Liver (tissue), 9 donors: Measurements from ENCODE around the gene LRRN4CL. TPM values are rescaled to one million over a fixed set of nuclear protein-coding genes. Genes with fewer than 3 reads are reported as not detected.

Source experiments
- DNase-seq: peaks from one replicate; pipeline ENCODE4 v3.0.0-alpha.2; 2017; ENCODE audit warnings: low spot score
- H3K27ac ChIP-seq, 2 donors: one replicate each; pipeline ENCODE4 v1.7.0; 2013; ENCODE audit warnings: inconsistent platforms in 2 of 2, low read length in 2 of 2, control low read depth in 1 of 2, low read depth in 1 of 2, mild to moderate bottlenecking in 1 of 2
- H3K27me3 ChIP-seq, 4 donors: one replicate each; pipeline versions ENCODE4 v1.6.1 to v1.7.0; 2013; ENCODE audit warnings: low read length in 3 of 4, inconsistent platforms in 1 of 4, mild to moderate bottlenecking in 1 of 4, moderate library complexity in 1 of 4; ENCODE audit not compliant: control insufficient read depth in 4 of 4, insufficient read depth in 4 of 4
- H3K36me3 ChIP-seq, 4 donors: one replicate each; pipeline versions ENCODE4 v1.6.1 to v1.7.0; 2013; ENCODE audit warnings: low read length in 3 of 4, mild to moderate bottlenecking in 3 of 4, low read depth in 1 of 4, moderate library complexity in 1 of 4; ENCODE audit not compliant: control insufficient read depth in 4 of 4, insufficient read depth in 3 of 4
- H3K4me1 ChIP-seq, 4 donors: one replicate each; pipeline versions ENCODE4 v1.6.1 to v1.7.0; 2013; ENCODE audit warnings: low read length in 3 of 4, mild to moderate bottlenecking in 3 of 4, moderate library complexity in 1 of 4; ENCODE audit not compliant: control insufficient read depth in 4 of 4, insufficient read depth in 4 of 4
- H3K4me3 ChIP-seq, 3 donors: one replicate each; pipeline versions ENCODE4 v1.6.1 to v1.7.0; 2013; ENCODE audit warnings: low read length in 3 of 3, control low read depth in 1 of 3, low read depth in 1 of 3, mild to moderate bottlenecking in 1 of 3
- H3K9ac ChIP-seq, 2 donors: one replicate each; pipeline ENCODE4 v1.7.0; 2013; ENCODE audit warnings: low read length in 2 of 2, mild to moderate bottlenecking in 2 of 2, moderate library complexity in 2 of 2, control low read depth in 1 of 2, low read depth in 1 of 2
- H3K9me3 ChIP-seq, 4 donors: one replicate each; pipeline versions ENCODE4 v1.6.1 to v1.7.0; 2013; ENCODE audit warnings: low read length in 3 of 4; ENCODE audit not compliant: control insufficient read depth in 4 of 4
- ATF3 ChIP-seq: IDR thresholded peaks from 2 replicates; pipeline ENCODE4 v1.6.1; 2016; ENCODE audit warnings: antibody characterized with exemption
- EGR1 ChIP-seq, 2 donors: IDR thresholded peaks; 2 replicates each; pipeline ENCODE4 v1.6.1; 2016 to 2018; ENCODE audit warnings: antibody characterized with exemption in 2 of 2, low read depth in 2 of 2
- FOXA1 ChIP-seq: IDR thresholded peaks from 2 replicates; pipeline ENCODE4 v1.6.1; 2016; ENCODE audit warnings: antibody characterized with exemption
- FOXA2 ChIP-seq: IDR thresholded peaks from 2 replicates; pipeline ENCODE4 v1.6.1; 2016; ENCODE audit warnings: antibody characterized with exemption
- GABPA ChIP-seq, 2 donors: IDR thresholded peaks in 1 of 2; conservative IDR thresholded peaks in 1 of 2; 2 replicates each; pipeline ENCODE4 v1.6.1; 2016; ENCODE audit warnings: antibody characterized with exemption in 2 of 2, mild to moderate bottlenecking in 1 of 2, moderate library complexity in 1 of 2
- HNF4G ChIP-seq: IDR thresholded peaks from 2 replicates; pipeline ENCODE4 v1.6.1; 2016; ENCODE audit warnings: antibody characterized with exemption
- JUND ChIP-seq, 2 donors: IDR thresholded peaks; 2 replicates each; pipeline ENCODE4 v1.6.1; 2016; ENCODE audit warnings: antibody characterized with exemption in 2 of 2
- NR2F2 ChIP-seq: IDR thresholded peaks from 2 replicates; pipeline ENCODE4 v1.6.1; 2016; ENCODE audit warnings: antibody characterized with exemption
- RXRA ChIP-seq, 2 donors: IDR thresholded peaks; 2 replicates each; pipeline ENCODE4 v1.6.1; 2017 to 2018; ENCODE audit warnings: antibody characterized with exemption in 2 of 2, mild to moderate bottlenecking in 1 of 2
- SP1 ChIP-seq: IDR thresholded peaks from 2 replicates; pipeline ENCODE4 v1.6.1; 2018; ENCODE audit warnings: antibody characterized with exemption, mild to moderate bottlenecking
- TAF1 ChIP-seq: conservative IDR thresholded peaks from 2 replicates; pipeline ENCODE4 v1.6.1; 2016; ENCODE audit warnings: antibody characterized with exemption, mild to moderate bottlenecking
- YY1 ChIP-seq: IDR thresholded peaks from 2 replicates; pipeline ENCODE4 v1.6.1; 2016; ENCODE audit warnings: antibody characterized with exemption, mild to moderate bottlenecking
- ZBTB33 ChIP-seq: IDR thresholded peaks from 2 replicates; pipeline ENCODE4 v1.6.1; 2016; ENCODE audit warnings: antibody characterized with exemption
- WGBS: extraction: QIAGEN DNeasy Blood & Tissue Kit; methylation state at CpG from one replicate; pipeline ENCODE4 v1.1.7; 2013; 5-methylcytosine and 5-hydroxymethylcytosine counted together
- polyA plus RNA-seq, 2 donors: library from polyadenylated mRNA; stranded (reverse) in 1 of 2; unstranded in 1 of 2; fragments of 200-250 nt in 1 of 2; fragments of >200 nt in 1 of 2; fragmentation: Nextera tagmentation in 1 of 2; extraction: Ambion mirVana in 1 of 2; gene quantifications; one replicate each; pipeline versions ENCODE4 v1.2.1 to v1.2.3, GENCODE V29; 2013 to 2015
- total RNA-seq, 2 donors: library from RNA; depleted of rRNA; stranded (reverse); fragments of >200 nt; gene quantifications; one replicate each; pipeline ENCODE4 v1.2.3, GENCODE V29; 2014
- TF ChIP-seq, protein P1 (sequence below): IDR thresholded peaks from 2 replicates; pipeline ENCODE4 v1.6.1; 2016; ENCODE audit warnings: antibody characterized with exemption, mild to moderate bottlenecking
- donor health status: healthy.
- donor health status: healthy.
- donor health status: healthy.
- donor health status: healthy.
- donor health status: healthy.

LRRN4CL gene
- total and polyA plus RNA-seq, 4 donors: 0.06 to 0.08 TPM; not detected in 2

DNA sequence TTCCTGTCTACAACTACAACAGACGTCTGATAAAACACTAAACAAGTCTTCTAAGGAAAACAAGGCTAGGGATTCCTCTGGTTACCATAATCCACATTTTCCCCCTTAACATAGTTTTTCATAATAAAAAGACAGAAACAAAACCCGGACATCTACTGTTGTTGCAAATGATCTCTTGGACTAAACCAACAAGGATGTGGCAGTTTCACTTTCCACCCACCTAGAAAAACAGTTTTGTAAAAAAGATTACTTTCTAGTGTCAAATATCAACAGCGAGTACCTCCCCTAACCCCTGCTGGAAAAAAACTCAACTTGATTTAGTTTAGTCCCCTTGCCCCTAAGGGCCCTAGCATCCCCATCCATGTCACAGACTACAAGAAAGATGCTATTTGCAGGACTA lies 23.5 kb upstream of the LRRN4CL start:
- Histone ChIP-seq H3K4me1 (peaks cover 17 to 65% (median 50%) of the 10 kb centered on the region in 4 donors), H3K9me3 (no peaks in the 10 kb centered on the region), H3K36me3 (peaks cover 3 to 36% (median 35%) of the 10 kb centered on the region in 4 donors), H3K4me3 (no peak overlapping the region), H3K27ac (peak overlapping the region; percentile 86 to 94), H3K27me3 (no peaks in the 10 kb centered on the region), H3K9ac (peak overlapping the region in 1 of 2 donors; percentile 60)
- no peak for DNase-seq
- TF ChIP-seq, protein P1, sequence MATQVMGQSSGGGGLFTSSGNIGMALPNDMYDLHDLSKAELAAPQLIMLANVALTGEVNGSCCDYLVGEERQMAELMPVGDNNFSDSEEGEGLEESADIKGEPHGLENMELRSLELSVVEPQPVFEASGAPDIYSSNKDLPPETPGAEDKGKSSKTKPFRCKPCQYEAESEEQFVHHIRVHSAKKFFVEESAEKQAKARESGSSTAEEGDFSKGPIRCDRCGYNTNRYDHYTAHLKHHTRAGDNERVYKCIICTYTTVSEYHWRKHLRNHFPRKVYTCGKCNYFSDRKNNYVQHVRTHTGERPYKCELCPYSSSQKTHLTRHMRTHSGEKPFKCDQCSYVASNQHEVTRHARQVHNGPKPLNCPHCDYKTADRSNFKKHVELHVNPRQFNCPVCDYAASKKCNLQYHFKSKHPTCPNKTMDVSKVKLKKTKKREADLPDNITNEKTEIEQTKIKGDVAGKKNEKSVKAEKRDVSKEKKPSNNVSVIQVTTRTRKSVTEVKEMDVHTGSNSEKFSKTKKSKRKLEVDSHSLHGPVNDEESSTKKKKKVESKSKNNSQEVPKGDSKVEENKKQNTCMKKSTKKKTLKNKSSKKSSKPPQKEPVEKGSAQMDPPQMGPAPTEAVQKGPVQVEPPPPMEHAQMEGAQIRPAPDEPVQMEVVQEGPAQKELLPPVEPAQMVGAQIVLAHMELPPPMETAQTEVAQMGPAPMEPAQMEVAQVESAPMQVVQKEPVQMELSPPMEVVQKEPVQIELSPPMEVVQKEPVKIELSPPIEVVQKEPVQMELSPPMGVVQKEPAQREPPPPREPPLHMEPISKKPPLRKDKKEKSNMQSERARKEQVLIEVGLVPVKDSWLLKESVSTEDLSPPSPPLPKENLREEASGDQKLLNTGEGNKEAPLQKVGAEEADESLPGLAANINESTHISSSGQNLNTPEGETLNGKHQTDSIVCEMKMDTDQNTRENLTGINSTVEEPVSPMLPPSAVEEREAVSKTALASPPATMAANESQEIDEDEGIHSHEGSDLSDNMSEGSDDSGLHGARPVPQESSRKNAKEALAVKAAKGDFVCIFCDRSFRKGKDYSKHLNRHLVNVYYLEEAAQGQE: no peak
- TF ChIP-seq HNF4G (no peak), YY1 (no peak), FOXA2 (no peak), SP1 (no peak), NR2F2 (no peak), ATF3 (no peak), GABPA (IDR thresholded peaks at IDR 0.05 in 1 of 2, conservative IDR thresholded peaks at IDR 0.05 in 1 of 2) (no peak), JUND (IDR thresholded peaks at IDR 0.05) (no peak), RXRA (IDR thresholded peaks at IDR 0.05) (no peak), TAF1 (no peak), ZBTB33 (no peak), EGR1 (IDR thresholded peaks at IDR 0.05; ENCODE audit: low read depth in 2 of 2) (no peak)
- 24% methylated on average over 3 of the region's 3 CpGs for WGBS

GRCh38 chr11:62712276-62712812 lies 23.0 kb upstream of the LRRN4CL start:
- no peak for TF ChIP-seq FOXA1
- peaks cover 17 to 65% (median 50%) of the 10 kb centered on the region in 4 donors for H3K4me1 ChIP-seq
- peak overlapping the region in 1 of 2 donors; percentile 49 for H3K9ac ChIP-seq
- WGBS: 57% methylated on average over 6 of the region's 6 CpGs
- H3K4me3 ChIP-seq: no peak overlapping the region
- H3K27me3 ChIP-seq: no peaks in the 10 kb centered on the region
- H3K27ac ChIP-seq: peak overlapping the region; percentile 86 to 94
- no peaks in the 10 kb centered on the region for H3K9me3 ChIP-seq
- DNase-seq: no peak
- H3K36me3 ChIP-seq: peaks cover 3 to 31% (median 30%) of the 10 kb centered on the region in 4 donors
